Fibroblast of skin of left biceps (primary cell): ENCODE measurements around the gene IL12RB1.
A peak's percentile ranks its signal among the peaks of the same experiment; 100 is the strongest.
"Not testable (repeated sequence)": the region's sequence is repeated elsewhere in the genome, so short reads cannot be mapped to it uniquely, and the experiment has no call there.

ENCODE experiments used
- DNase-seq, 2 experiments: peaks; one replicate each; pipeline ENCODE4 v3.0.0-alpha.2; 2013; ENCODE audit warnings: low read depth in 2 of 2

IL12RB1 gene

DNA sequence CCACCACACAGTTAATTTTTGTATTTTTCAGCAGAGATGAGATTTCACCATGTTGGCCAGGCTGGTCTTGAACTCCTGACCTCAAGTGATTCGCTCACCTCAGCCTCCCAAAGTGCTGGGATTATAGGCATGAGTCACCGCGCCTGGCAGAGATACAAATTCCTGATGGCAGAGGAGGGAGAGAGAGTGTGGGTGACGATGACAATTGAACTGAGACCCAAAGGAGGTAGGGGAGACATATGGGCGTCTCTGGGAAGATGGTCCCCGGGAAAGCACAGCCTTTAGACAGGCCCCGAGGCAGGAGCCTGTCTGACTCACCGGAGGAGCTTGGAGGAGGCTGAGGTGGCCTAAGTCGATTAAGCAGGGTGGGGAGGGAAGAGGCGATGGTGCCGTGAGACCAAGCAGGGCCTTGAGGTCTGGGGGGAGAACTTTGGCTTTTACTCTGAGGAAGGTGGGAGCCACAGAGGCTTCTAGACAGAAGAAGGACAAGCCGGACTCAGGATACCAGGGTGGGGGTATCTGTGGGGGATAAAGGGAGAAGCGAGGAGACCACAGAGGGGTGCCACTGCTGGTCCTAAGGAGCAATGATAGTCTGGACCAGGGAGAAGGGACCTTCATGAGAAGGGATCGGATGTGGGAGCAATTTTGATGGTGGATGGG, 40.5 kb downstream of the IL12RB1 start:
- DNase-seq, result peak; percentile 48 to 51

DNA sequence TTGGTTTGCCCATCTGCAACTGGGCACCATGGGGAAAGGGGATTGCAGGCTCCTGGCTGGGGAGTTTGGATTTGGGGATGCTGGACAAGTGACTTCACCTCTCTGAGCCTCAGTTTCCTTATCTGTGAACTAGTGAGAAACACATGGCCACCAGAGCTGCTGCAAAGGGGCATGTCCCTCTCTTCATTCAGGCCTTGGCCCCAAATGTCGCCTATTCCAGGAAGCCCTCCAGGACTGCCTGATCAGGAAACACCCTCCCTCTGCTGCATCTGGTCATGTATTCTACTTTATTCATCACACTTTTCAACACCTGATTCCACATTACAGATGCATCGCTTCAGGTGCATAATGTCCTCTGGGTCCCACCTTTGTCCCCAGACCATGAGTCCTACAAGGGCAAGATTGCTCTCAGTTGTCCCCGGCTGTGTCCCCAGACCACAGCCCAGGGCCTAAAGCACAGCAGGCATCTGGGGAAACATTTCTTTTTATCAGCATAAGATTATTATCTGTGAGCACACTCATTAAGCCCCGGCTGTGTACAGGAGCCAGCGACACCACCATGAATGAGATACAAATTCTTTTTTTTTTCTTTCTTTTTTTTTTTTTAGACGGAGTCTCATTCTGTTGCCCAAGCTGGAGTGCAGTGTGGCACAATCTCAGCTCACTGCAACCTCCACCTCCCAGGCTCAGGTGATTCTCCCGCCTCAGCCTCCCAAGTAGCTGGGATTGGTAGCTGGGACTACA, 41.3 kb downstream of the IL12RB1 start:
- no peak for DNase-seq

DNA sequence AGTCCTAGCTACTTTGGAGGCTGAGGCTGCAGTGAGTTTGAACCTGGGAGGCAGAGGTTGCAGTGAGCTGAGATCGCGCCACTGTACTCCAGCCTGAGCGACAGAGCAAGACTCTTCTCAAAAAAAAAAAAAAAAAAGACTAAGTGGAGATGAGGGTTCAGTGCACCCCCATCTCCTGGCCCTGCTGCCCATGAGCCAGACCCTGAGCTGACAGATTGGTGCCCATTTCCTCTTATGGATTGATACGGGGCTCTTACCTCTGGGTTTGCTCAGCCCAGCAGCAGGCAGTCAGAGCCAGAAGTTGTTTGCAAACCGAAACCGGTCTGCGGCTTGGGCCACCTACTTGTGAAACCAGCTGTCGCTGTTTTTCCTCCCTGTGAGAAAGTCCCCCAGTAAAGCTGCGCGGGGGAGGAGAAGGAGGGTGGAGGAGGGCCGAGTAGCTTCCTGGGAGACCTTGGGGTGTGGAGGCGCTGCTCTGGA, 41.9 kb downstream of the IL12RB1 start:
- no peak for DNase-seq

DNA sequence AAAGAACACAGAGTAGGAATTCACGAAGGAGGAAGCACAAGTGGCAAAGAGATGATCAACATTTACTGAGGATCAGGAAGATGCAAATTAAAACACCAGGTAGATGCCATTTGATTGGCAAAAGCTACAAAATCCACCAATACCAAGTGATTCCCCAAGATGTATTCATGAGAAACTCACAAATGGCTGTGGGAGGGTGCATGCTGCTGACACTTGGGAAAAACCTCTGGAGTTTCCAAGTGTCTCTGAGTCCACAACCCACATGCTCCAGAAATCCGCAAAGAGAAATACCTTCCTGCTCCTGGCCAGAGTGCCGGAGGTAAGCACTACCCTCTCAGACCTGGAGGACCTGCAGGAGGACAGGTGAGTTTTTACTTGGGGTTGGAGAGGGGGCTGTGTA, 43.1 kb downstream of the IL12RB1 start:
- DNase-seq, result no peak

DNA sequence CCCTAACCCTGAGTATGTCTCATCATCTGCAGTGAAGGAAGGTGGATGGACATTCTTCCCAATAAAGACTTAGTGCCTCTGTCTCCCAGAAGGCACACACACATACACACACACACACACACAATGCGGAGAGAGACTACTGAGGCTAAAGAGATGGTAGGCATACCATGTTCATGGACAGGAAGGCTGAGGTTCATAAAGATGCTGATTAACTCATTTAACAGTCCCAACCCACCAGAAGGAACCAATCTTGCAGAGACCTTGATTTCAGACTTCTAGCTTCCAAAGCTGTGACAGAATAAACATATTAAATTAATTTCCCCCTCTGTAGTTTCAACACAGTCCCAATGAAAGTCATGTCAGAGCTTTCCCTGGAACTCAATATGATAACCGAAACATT, 45.7 kb downstream of the IL12RB1 start:
- no peak for DNase-seq

DNA sequence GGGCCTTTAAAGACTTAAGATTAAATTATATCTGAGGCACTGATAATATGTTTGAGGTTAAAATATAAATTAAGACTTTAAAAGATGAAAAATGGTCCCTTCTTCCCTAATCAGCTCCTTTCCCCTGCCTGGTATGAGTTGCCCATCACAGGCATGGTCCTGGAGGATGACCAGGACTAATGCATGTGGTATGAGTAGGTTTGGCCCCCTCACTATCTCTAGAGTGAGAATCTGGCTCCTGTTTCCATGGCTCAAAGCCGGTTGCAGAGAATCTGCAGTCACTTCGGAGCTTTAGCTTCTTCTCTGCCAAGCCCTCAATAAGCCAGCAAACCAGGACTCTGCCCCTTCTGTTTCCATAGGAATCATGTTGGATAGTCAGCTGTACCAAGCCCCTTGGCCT, 54.6 kb downstream of the IL12RB1 start:
- DNase-seq, result not testable (repeated sequence)

DNA sequence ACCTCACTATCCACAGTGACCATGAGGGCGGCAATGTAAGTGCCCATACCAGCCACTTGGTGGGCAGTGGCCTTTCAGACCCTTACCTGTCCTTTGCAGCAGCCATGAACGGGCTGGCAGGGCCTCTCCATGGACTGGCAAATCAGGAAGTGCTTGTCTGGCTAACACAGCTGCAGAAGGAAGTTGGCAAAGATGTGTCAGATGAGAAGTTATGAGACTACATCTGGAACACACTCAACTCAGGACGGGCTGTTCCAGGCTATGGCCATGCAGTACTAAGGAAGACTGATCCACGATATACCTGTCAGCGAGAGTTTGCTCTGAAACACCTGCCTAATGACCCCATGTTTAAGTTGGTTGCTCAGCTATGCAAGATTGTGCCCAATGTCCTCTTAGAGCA, 55.3 kb downstream of the IL12RB1 start:
- not testable (repeated sequence) for DNase-seq

DNA sequence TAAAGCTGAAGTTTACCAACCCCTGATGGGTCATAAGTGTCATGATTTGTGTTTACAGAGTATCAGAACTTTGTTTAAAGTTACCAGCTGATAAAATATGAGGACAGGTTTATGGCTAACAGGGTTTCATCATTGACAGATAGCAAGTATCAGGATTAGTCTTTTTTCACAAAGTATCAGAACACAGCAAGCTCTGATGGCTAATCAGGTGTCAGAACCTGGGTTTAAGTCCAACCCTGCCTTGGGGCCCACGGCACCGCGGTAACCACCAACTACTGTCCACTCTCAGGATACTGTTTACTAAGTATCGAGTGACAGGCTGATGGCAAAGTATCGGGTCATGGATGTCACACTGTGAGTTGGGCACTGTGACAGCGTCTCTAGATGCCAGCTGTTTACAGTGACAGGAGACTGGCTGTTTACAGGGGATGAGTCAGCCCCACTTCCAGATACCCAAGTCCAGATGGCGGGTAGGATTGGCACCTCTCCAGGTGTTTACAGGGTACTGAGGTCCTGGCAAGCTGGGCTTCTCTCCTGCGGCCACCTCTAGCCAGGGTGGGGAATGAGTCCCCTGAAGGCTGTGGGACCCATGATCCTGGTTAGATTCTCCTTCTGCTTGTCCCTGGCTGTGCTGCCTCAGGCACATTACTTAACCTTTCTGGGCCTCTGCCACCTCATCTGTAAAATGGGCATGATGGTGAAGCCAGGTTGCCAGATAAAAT, 57.0 kb downstream of the IL12RB1 start:
- no peak for DNase-seq

DNA sequence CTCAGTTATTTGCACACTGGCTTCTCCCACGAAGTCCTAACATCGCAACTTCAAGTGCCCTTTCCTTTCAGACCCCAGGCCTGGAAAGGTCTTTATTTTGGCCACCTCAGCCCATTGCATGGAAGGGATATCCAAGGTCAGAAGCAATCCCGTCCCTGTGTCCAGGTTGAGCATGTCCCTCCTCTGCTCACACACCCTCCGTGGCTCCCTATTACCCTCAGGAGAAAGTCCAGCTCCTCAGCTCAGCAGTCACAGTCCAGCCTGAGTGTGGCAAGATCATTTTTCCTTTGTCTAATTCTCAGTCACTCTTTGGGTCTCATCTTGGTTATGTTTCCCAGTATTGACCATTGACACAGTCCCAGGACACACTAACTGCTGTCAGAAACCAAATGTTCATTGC, 59.6 kb downstream of the IL12RB1 start:
- DNase-seq, result no peak

DNA sequence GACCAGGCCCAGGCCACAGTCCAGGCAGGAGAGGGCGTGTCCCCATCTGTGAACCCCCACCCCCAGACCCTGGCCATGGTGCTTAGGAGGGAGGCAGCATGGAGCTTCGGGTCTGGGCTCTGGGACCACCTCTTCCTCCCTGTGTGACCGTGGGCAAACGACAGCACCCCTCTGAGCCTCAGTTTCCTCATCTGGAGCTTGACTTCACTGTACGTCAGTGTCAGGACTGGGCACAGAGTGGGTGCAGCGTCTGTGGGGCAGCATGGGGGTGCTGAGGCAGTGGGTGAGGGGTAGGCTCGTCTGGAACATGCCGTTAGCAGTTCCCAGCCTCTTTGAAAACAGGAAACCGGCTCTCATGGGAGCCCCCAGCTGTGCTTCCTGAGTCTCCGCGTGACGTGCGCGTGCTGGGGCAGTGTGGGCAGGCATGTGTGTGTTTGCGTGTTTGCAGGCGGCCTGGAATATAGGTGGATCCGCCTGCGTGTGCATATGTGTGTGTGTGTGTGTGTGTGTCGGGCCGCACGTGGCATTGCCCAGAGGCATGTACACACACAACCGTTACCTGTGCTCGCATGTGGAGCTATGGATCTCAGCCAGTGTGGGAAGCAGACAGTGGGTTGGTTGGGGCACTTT, 63.0 kb downstream of the IL12RB1 start:
- DNase-seq, result peak in 1 of 2 experiments; percentile 41

DNA sequence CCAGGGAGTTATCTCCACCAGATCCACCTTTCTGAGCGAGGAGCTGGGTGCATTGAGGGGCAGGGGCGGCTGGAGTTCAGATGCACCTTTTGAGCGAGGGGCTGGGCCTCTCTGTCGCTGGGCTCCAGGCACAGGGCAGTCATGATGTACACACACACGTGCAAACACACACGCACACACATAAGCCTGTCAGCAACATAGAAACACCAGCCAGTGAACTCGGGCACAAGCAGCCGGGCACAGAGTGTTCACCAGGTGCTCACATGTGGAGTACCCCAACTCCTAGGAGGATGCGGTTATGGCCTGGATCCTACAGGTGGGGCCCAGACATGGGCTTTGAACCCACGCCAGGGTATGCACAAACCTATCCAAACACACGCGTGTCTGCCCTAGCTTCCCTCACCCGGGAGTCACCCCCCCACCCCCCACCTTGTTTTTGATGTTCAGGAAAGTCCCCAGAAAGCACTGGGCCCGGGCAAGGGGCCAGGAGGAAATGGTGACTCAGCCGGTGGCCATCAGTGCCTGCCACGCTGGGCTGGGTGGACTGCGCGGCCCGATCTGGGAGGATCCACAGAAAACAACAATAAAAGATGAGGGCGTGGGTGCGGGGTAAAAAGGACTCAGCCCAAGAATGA, 65.5 kb downstream of the IL12RB1 start:
- DNase-seq, result peak in 1 of 2 experiments; percentile 53

DNA sequence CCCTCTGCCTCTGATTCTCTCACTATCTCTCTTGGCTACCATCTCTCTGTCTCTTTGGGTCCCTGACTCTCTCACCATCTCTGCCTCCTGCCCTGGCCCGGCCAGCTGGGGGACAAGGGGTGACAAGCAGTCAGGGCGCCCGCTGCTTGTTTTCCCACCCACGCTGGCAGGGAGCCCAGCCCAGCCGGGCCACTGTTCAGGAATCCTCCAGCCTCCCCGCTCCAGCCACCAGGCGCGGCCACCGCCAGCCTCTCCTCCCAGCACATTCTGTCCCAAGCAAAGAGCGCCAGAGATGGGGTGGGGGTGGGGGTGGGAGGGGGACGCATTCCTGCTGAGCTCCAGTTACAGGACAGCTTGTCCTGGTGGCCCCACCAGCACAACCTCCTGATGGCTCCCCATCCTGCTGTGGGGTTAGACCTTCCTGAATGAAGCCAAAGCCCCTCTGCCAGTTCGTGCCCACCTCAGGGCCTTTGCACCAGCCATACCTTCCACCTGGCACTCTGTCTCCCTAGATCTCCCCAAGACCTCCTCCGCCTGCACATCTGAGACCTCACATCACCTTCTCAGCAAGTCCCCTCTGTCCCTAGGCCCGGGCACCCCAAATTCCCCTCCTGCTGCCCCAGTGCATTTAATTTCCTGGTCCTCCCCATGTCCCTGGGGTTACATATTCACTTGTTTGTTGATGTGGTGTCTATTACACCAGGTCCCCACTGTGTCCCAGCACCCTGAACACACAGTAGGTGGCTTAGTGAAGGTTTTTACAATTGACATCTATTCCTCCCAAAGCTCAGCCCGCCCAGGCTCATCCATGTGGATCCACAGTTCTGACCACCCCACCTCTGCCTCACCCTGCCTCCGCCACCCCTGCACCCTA, 66.3 kb downstream of the IL12RB1 start:
- DNase-seq, result no peak

DNA sequence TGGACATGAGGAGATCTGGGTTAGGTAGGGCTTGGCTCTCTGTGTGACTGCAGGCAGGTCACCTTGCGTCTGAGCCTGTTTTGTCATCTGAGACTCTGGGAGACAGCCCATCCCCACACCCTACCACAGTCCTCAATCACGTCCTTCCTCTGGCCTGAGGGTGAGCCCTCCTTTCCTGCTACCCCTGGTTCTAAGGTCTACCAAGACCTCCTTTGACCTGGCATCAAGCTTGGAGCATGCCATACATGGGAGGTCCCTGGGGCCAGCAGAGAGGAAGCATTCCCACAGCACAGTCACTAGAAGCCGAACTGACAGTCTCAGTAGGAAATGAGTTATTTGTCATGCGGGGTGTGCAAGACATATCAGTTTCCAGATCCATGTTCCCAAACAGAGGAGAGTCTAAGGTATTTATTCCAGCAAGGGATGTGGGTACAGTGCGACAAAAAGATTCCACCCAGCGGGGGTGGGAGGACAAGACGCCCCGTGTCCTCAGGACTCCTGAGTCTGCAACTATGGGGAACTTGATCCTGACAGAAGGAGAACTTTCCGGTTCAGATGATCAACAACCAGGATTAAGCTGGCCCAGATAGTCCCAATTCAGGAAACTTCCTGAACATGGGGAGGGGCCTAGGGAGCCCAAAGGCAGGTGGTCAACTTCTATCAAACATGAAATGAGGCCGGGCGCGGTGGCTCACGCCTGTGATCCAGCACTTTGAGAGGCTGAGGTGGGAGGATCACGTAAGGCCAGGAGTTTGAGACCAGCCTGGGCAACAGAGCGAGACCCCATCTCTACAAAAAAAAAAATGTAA, 69.3 kb downstream of the IL12RB1 start:
- no peak for DNase-seq

DNA sequence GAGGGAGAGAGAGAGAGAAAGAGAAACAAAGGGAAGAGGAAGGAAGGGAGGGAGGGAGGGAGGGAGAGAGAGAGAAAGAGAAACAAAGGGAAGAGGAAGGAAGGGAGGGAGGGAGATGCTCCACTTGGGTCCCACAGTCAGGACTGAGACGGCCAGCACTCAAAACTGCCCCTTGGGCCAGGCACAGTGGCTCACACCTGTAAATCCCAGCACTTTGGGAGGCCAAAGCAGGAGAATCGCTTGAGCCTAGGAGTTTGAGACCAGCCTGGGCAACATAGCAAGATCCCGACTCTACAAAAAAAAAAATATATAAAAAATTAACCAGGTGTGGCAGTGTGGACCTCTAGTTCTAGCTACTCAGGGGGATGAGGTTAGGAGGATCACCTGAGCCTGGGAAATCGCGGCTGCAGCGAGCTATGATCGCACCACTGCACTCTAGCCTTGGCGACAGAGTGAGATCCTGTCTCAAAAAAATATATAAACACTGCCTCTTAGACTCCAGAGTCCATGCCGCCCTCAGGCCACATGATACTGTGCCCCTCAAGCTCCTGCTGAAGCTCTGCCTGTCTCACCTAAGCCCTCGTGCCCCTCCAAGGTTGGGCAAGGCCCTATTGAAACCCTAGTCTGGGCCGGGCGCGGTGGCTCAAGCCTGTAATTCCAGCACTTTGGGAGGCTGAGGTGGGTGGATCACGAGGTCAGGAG, 70.4 kb downstream of the IL12RB1 start:
- no peak for DNase-seq

DNA sequence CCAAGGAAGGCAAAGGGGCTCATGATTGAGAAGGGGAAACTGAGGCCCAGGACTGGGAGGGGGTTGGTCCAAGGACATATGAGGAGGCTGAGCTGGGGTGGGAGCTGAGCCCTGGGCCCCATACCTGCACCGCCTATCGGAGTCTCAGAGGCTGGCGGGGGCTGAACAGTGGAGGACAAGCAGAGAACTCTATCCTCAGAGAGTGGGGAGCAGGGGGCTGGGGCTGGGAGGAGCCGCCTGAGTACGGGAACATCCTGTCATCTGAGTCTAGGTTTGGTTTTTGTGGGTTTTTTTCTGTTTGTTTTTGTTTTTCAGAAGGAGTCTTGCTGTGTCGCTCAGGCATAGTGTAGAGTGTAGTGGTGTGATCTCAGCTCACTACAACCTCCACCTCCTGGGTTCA, 72.5 kb downstream of the IL12RB1 start:
- no peak for DNase-seq

DNA sequence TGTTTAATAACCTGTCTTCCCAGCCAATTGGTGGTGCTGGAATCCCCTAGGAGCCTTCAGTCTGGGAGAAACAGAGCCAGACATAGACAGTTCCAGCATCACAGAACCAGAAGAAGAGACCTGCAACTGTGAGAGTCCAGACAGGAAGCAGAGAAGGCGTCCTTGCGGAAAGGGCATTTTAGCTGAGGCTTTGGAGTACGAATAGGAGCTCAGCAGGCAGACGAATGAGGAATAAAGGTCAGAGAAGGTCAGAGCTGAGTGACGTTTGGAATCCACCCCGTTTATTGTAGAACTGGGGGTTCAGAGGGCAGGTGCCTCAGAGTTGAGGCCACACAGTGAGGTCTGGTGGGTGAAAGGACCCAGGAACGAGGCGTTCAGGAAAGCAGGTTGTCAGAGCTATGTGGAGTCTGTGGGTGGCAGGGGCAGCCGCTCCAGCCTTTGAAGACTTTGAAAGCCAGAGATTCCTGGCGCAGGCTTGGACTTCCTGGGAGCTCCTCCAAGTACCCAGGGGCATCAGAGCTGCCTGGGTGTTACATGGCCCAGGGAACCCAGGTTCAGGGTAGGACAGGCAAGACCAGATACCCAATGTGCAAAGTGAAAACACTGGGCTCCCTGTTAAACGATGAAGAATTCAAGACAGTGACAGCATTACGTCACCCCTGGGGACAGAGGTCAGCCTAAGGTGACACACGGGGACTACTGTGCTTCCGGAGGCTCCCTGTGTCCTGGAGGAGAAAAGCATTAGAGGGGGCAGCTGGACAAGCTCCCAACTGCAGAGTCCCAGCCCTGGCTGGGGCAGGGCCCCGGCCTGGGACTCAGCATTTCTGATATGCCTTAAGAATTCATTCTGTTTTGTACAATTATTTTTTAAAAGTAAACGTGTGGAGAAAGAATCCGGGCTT, 73.3 kb downstream of the IL12RB1 start:
- DNase-seq, result no peak

DNA sequence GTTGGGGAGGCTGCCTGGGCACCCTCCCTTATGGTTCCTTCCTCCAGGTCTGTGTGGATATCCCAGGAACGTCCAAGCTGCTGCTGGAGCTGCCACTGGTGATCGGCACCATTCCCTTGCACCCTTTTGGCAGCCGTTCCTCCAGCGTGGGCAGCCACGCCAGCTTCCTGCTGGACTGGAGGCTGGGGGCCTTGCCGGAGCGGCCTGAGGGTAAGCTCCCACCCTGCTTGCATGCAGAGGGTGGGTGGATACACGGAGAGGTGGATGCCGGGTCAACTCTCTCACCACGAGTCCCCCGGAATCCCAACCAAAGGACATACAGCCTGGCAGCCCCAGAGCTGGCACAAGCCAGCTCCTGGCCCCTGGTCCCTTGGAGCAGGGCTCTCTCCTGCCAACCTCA, 76.6 kb downstream of the IL12RB1 start:
- no peak for DNase-seq

DNA sequence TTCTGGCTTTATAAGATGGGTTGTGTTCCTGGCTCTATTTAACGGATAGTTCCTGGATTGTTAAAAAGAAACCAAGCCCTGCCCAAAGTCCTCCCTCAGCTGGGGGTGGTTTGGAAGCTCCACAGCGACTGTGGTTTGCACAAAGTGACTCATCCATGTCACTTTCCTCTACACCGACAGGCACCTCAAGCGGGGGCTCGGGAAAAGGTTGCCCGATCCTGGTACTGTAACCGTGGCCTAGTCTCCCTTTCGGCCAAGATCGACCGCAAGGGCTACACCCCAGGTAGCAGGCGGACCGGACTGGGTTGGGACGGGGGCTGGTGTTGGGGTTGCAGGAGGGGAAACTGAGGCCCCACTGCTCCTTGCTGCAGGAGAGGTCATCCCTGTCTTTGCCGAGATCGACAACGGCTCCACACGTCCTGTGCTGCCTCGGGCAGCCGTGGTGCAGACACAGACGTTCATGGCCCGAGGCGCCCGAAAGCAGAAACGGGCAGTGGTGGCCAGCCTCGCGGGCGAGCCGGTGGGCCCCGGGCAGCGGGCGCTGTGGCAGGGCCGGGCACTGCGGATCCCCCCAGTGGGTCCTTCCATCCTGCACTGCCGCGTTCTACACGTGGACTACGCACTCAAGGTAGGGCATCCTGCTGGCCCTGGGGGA, 77.2 kb downstream of the IL12RB1 start:
- DNase-seq, result no peak
